NCI-H1694 treated with DMSO at 0.1 percent for 48 hours (cell line): ENCODE results near the gene C22orf39.

Experiments
- DNase-seq: peaks from one replicate; lab custom pipeline; 2025; lab: John Stamatoyannopoulos, UW

Gene C22orf39, protein sequence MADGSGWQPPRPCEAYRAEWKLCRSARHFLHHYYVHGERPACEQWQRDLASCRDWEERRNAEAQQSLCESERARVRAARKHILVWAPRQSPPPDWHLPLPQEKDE

DNA sequence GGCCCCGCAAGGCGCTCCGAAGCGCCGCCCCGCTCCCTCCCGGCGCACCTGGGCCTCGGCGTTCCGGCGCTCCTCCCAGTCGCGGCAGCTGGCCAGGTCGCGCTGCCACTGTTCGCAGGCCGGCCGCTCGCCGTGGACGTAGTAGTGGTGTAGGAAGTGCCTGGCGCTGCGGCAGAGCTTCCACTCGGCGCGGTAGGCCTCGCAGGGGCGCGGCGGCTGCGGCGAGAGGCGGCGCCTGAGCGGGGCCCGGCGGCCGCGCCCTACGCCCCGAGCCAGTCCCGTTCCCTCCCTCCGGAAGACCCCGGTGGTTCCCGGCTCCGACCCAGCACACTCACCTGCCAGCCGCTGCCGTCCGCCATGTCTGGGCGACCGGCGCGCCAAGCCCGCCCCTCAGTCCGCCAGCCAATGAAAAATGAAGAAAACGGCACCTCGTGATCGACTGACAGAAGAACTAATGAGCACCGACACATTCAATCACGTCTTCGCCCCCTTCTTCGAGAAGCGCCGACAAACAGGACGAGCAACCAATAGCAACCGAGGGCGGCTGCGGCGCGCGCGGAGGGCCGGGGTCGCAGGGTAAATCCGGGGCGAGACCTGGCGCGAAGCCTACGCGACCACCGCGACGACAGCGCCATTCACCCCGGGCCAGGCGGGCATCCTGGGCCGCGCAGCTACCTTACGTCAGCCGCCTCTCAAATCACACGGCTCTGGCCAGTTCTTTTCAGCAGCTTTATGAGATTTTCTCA lies at the start of gene C22orf39:
Gene C22orf39 (minus strand): TSS at position 382 of the 746 bp plus-strand sequence. CDS start 23 bp downstream, at position 359.
- DNase-seq: peak; percentile 96

- no peak for DNase-seq
These were observed 49.7 kb upstream of the C22orf39 start for GRCh38 chr22:19497245-19497644.

DNA sequence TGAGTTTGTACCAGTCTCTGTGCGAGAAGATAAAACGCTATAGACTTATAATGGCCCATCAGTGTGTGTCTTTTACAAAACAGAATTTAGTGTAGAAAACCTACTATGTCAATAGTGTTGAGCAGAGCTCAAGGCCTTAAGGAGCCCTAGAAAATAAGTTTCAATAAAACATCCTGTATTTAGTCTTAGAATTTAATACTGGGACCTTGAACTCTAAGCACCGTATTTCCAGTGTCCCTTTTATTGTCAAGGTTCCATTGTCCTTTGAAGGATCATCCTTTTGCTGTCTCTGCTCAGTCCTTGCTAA lies 48.8 kb upstream of the C22orf39 start:
- no peak for DNase-seq

DNA sequence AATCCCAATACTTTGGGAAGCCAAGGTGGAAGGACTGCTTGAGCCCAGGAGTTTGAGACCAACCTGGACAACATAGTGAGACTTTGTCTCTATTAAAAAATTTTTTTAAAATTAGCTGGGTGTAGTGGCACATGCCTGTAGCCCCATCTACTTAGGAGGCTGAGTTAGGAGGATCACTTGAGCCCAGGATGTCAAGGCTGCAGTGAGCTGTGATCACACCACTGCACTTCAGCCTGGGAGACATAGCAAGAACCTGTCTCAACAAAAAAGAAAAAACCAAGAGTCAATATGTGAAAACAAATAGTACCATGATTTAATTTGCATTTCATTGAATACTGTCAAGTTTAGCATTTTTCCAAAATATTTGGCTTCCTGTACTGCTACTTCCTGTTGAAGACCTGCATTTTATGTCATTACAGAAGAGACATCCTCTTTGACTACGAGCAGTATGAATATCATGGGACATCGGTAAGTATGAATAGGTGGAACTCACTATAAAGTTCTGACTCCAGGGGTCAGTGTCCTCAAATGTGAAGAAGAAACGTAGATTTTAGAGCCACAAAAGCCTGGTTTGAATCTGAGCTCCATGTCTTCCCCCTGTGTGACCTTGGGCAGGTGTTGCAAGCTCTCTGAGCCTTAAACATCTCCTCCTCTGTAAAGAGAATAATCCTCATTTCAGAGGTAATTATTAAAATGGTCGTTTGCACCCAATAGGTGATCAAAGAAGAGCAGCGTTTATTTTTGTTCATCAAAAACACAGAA lies 48.2 kb upstream of the C22orf39 start:
- peak; percentile 18 for DNase-seq

DNA sequence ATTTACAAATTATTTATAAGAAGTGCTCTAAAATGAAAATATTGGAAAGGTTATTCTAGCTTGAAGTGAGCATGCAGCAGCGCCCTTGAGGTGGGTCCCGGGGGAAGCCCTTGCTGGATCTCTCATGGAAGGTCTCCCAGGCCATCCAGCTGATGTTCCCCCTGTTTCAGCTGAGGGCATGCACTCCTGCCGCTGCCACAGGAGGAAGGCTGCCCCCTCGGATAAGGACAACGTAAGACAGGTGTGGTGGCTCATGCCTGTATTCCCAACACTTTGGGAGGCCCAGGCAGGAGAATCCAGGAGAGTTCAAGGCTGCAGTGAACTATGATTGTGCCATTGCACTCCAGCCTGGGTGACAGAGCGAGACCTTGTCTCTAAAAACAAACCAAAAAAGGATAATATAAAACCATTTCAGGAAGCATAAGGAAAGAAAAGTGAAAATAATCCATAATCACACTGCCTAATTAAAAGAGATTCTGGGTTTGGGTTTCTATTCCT lies 47.2 kb upstream of the C22orf39 start:
- DNase-seq: no peak

DNA sequence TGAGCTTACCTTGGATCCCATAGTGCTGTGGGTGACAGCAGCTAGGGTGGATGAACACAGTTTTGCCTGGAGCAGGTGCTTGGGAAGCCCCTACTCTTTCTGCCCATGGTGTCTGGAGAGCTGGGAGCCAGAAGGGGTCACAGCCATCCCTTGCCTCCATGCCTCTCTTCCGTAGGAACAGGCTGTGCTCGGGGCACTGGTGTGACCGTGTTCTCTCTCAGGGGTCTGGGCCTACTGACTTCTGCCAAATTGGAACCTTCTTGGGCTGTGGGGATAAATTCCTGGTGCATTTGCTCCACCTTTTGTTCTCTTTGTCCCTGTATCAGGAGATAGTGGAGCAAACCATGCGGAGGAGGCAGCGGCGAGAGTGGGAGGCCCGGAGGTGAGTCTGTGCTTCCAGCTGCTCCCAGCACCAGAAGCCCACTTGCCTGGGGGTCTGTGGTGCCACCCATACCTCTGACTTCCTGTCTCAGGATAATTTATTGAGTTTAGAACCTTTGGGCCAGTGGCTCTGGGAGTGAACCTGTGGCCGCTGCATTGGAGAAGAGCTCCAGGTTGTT lies 46.6 kb upstream of the C22orf39 start:
- DNase-seq: no peak

DNA sequence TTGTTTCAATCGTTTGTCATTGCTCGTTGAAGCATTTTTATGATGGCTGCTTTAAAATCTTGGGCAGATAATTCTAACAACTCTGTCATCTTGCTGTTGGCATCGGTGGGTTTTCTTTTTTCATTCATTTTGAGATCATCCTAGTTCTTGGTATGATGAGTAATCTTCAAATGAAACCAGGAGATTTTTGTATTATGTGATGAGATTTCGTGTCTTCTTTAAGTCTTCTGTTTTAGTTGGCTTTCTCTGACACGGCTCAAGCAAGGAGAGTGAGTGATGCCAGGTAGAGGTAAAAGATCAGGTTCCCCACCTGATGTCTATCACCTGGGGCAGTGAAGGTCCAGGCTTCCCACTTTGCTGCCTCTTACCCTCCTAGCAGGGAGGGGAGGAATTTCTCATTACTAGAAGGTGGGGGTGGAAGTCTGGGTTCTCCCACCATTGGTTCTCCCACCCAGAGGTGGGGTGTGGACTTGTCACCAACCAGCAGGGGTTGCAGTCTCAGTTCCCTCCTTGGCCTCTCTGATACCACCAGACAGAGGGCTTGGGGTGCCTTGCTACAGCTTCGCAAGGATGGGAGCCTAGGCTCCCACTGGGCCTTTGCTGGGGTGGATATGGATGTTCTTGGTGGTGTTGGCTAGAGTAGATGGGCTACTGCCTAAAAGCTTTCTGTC lies 45.1 kb upstream of the C22orf39 start:
- DNase-seq: no peak

- no peak for DNase-seq
These were observed 43.2 kb upstream of the C22orf39 start for GRCh38 chr22:19490628-19491230.

GRCh38 chr22:19488884-19489843 lies 41.7 kb upstream of the C22orf39 start:
- no peak for DNase-seq

GRCh38 chr22:19488285-19488684 lies 40.8 kb upstream of the C22orf39 start:
- no peak for DNase-seq

DNA sequence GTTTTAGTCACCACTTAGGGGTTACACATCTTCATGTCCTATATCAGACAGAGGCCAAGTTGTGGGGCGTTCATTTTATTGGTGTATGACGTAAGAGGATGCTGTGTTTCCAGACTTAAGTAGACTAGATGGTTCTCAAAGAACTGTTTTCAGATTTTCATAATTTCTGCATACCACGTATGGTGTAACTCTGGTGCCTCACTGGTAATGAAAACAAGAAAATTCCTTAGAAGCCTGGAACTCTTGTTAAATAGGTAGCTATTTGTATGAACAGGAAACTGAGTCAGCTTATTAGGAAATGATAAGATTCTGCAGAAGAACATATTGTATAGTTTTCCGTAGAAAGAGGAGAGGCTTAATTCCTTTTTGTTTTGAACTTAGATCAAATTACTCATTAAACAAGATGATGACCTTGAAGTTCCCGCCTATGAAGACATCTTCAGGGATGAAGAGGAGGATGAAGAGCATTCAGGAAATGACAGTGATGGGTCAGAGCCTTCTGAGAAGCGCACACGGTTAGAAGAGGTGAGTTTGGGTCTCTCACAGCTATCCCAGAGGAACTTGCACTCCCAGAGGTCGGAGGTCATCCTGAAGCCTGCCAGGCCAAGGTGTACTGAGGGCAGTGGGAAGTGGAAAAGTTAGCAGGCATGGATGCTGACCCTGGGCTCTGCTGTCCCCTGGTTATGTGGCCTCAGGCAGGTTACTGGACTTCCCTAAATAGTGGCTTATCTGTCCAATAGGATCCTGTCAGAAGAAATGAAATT lies 36.2 kb upstream of the C22orf39 start:
- DNase-seq: no peak

DNA sequence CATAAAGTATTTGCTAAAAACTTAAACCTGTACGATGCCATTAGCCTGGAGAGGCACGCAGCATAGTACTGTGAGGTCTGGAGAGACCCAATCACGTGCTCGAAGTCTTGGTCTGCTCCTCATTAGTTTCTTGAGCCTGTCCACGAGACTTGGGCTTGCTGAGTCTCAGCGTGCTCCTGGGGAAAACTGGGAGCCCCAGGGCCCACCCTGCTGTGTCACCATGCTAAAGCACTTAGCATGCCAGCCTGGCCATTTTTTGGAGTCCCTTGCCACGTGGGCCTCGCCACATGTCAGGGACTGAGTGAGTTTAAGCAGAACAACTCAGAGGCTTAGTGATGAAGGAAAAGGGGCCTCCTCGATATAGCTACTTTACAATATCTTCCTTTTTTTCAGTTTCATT lies 34.8 kb upstream of the C22orf39 start:
- DNase-seq: no peak

DNA sequence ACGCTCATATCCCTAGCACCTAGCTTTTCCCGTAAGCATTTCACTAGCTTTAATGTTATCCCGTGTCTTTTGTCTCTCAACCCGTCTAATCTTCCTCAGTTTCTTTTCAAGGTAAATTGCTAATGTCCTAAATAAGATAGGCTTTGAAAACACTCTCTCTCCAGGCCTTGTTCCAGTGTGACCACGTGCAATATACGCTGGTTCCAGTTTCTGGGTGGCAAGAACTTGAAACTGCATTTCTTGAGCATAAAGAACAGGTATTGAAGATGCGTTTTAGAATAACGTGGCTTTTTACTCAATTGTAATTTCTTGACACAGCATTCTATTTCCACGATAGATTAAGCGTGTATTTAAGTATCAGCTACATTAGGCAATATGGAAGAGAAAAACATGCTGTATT lies 33.3 kb upstream of the C22orf39 start:
- no peak for DNase-seq

- DNase-seq: no peak
These were observed 32.7 kb upstream of the C22orf39 start for GRCh38 chr22:19480173-19480568.

DNA sequence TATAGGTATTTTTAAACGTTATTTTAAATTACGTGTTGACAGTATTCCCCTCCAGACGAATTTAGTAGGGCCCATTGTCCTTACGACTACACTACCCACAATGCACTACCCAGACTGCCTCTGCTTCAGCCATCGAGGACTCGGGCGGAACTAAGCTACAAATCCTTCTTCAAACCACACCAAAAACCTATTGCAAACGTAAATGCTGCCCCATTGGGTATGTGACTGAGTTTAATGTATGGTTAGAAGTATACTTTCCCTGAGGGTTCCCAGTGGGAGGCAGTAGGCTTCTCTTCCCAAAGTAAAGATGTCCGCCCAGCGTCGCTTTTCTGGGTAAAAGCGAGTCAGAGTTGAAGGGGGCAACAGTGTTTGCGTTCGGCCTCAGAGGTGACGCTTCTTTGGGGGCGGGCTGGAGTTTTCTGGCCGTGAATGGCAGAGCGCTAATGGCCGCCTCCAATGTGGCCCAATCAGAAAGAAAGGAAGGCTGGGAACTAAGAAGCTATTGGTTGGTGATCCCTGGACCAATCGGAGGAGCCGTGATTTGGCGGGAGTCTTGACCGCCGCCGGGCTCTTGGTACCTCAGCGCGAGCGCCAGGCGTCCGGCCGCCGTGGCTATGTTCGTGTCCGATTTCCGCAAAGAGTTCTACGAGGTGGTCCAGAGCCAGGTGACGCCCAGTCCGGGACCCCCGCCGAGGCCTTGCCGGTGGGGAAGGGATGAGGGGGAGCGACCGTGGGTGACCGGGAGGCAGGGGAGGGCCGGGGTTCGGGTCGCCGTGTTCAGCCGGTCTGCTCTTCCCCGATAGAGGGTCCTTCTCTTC lies 32.1 kb upstream of the C22orf39 start, which contains the start of gene CDC45:
Gene CDC45 (plus strand): TSS at position 566 of the 818 bp plus-strand sequence. CDS start 49 bp downstream, at position 615.
- DNase-seq: peak; percentile 95

GRCh38 chr22:19478901-19479354 lies 31.4 kb upstream of the C22orf39 start, which contains the start of gene UFD1:
UFD1 (minus strand) TSS chr22:19479193; CDS start chr22:19479085, 108 bp downstream.
- DNase-seq: peak; percentile 82

GRCh38 chr22:19478045-19478900 lies 30.8 kb upstream of the C22orf39 start:
- no peak for DNase-seq
